ENCODE results near the gene TMEM109.

Gene TMEM109

DNA sequence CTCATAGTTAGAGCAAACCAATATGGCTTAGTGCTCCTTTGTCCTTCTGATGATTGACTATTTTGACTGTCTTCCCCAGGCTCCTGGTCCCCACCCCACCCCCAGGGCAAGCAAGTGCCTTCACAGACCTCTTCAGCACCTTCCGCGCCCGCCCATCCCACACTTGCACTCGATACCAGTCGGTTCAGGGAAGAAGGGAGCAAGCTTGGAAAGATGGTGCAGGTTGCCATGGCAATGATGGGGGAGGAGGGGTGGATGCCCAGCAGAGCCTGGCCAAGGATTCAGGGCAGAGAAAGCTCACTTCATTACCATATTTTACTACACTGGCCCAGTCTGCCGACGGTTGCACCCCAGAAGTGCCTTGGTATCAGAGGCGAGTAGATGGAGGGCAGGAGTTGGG, 12.5 kb downstream of the TMEM109 start:
- DNase-seq (ENCODE audit: low read depth) = no peak
- no peak overlapping the region for H3K4me3 ChIP-seq (ENCODE audit: low read length)
- TF ChIP-seq, protein P1, sequence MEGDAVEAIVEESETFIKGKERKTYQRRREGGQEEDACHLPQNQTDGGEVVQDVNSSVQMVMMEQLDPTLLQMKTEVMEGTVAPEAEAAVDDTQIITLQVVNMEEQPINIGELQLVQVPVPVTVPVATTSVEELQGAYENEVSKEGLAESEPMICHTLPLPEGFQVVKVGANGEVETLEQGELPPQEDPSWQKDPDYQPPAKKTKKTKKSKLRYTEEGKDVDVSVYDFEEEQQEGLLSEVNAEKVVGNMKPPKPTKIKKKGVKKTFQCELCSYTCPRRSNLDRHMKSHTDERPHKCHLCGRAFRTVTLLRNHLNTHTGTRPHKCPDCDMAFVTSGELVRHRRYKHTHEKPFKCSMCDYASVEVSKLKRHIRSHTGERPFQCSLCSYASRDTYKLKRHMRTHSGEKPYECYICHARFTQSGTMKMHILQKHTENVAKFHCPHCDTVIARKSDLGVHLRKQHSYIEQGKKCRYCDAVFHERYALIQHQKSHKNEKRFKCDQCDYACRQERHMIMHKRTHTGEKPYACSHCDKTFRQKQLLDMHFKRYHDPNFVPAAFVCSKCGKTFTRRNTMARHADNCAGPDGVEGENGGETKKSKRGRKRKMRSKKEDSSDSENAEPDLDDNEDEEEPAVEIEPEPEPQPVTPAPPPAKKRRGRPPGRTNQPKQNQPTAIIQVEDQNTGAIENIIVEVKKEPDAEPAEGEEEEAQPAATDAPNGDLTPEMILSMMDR (IDR thresholded peaks at IDR 0.05; ENCODE audit: insufficient read depth, low read depth, low read length, missing control alignments) = no peak

DNA sequence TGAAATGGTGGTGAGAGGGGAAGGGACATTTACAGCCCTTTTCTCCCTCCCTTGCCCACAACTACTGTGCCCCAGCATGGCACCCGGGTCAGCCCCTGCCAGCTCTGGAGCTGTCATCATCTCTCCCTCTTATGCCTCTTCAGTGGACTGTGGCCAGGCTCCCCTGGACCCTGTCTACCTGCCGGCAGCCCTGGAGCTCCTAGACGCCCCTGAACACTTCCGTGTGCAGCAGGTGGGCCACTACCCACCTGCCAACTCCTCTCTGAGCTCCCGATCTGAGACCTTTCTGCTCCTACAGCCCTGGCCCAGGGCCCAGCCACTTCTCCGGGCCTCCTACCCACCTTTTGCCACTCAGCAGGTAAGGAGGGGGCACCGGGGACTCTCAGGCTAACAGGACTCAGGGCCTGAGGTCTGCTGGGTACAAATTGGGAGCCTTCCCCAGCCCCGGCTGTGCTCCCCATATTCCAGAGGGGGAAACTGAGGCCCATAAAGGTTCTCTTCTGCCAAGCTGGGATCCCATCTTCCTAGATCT, 13.2 kb downstream of the TMEM109 start:
- H3K4me3 ChIP-seq (ENCODE audit: low read length) = no peak overlapping the region
- DNase-seq (ENCODE audit: low read depth) = no peak
- TF ChIP-seq, protein P1 (IDR thresholded peaks at IDR 0.05; ENCODE audit: insufficient read depth, low read depth, low read length, missing control alignments) = no peak

DNA sequence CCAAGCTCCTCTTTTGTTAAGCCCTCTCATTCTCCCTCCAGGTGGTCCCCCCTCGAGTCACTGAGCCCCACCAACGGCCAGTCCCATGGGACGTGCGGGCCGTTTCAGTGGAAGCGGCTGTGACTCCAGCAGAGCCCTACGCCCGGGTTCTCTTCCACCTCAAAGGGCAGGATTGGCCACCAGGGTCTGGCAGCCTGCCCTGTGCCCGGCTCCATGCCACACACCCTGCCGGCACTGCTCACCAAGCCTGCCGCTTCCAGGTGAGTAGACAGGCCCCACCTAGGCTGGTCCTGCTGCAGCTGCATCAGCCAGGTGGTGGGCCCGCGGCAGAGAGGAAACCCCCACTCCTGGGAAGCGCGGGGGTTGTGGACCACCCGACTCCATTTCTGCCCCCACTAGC, 13.6 kb downstream of the TMEM109 start:
- DNase-seq (ENCODE audit: low read depth) = no peak
- no peak overlapping the region for H3K4me3 ChIP-seq (ENCODE audit: low read length)
- TF ChIP-seq, protein P1 (IDR thresholded peaks at IDR 0.05; ENCODE audit: insufficient read depth, low read depth, low read length, missing control alignments) = no peak

DNA sequence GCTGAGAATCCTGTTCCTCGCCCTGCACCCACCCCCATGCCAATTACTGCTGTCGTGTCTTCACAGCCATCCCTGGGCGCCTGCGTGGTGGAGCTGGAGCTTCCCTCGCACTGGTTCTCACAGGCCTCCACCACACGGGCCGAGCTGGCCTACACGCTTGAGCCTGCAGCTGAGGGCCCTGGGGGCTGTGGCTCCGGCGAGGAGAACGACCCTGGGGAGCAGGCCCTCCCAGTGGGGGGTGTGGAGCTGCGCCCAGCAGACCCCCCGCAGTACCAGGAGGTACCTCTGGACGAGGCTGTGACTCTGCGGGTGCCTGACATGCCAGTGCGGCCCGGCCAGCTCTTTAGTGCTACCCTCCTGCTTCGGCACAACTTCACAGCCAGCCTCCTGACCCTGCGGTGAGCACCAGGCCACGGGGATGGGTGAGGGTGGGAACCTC, 14.6 kb downstream of the TMEM109 start:
- H3K4me3 ChIP-seq (ENCODE audit: low read length) = no peak overlapping the region
- TF ChIP-seq, protein P1 (IDR thresholded peaks at IDR 0.05; ENCODE audit: insufficient read depth, low read depth, low read length, missing control alignments) = no peak
- DNase-seq (ENCODE audit: low read depth) = no peak

DNA sequence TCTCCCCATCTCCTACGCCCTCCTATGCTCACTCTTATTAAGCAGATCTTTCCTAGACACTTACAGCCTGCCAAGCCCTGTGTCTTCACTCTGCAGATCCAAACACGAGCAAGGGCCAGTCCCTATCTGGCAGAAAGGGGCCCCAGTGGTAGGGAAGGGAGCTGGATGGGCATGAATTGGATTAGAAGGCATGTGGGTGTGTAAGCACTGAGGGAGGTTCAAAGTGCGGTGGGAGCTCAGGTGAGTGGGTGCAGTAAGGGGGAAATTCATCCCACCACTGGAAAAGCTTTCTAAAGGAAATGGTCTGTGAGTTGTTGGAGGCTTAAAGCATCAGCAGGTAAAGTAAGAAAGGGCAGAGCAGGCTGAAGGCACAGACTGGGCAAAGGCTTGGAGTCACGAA, 15.8 kb downstream of the TMEM109 start:
- H3K4me3 ChIP-seq (ENCODE audit: low read length) = no peak overlapping the region
- DNase-seq (ENCODE audit: low read depth) = no peak
- TF ChIP-seq, protein P1 (IDR thresholded peaks at IDR 0.05; ENCODE audit: insufficient read depth, low read depth, low read length, missing control alignments) = no peak

DNA sequence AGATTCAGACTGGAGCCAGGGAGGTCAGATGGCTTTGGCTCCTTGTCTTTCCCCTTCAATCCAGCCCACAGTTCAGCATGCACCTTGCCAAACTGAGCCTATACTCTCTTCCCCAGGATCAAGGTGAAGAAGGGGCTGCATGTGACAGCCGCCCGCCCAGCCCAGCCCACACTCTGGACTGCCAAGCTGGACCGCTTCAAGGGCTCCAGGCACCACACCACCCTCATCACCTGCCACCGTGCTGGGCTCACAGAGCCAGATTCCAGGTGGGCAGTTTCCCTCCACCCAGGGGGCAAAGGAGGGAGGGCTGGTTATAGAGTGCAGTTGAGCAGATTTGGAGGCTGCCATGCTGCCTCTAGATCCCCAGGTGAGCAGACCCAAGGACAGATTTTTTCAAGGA, 16.4 kb downstream of the TMEM109 start:
- TF ChIP-seq, protein P1 (IDR thresholded peaks at IDR 0.05; ENCODE audit: insufficient read depth, low read depth, low read length, missing control alignments) = no peak
- no peak overlapping the region for H3K4me3 ChIP-seq (ENCODE audit: low read length)
- no peak for DNase-seq (ENCODE audit: low read depth)

DNA sequence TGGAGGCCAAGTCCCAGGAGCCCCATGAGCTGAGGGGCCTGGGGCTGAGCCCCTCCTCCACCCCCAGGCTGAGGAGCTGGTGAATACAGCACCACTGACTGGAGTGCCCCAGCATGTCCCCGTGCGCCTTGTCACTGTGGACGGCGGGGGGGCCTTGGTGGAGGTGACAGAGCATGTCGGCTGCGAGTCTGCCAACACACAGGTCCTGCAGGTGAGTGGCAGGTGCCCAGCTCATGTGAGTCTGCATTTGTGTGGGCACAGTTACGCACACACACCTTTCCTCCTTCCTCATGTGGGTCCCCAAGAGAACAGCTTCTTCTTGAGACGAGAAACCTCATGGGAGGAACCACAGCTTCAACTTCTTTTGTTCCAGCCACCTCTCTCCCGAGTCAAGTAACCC, 18.0 kb downstream of the TMEM109 start:
- no peak overlapping the region for H3K4me3 ChIP-seq (ENCODE audit: low read length)
- no peak for DNase-seq (ENCODE audit: low read depth)
- TF ChIP-seq, protein P1 (IDR thresholded peaks at IDR 0.05; ENCODE audit: insufficient read depth, low read depth, low read length, missing control alignments) = no peak
